SK-N-SH (cell line): ENCODE data around the gene PGK2. TPM values are rescaled to one million over a fixed set of nuclear protein-coding genes. Genes with fewer than 3 reads are reported as not detected.

Experiments used
- CTCF ChIA-PET: fragments of 300-600, 350-600 bp; formaldehyde crosslinking; extraction: SDS; loops from one replicate; lab custom pipeline; 2021; lab: Yijun Ruan, JAX
- POLR2A ChIA-PET: fragments of 350-600 bp; sonication (Branson Sonifier 250); formaldehyde crosslinking; extraction: SDS; loops from one replicate; lab custom pipeline; 2020; ENCODE audit warnings: antibody characterized with exemption, inconsistent platforms; lab: Yijun Ruan, JAX
- DNase-seq: peaks from one replicate; pipeline ENCODE4 v3.0.0; 2012
- H2AFZ ChIP-seq: fragments of 200-600 bp; sonication (generic); 2 replicates; pipeline ENCODE4 v1.8.1; 2016; ENCODE audit warnings: antibody characterized with exemption, mild to moderate bottlenecking, low read depth
- H3F3A ChIP-seq: fragments of 200-600 bp; sonication (generic); replicated peaks from 2 replicates; pipeline ENCODE3; 2016; ENCODE audit warnings: antibody characterized with exemption, mild to moderate bottlenecking; ENCODE audit not compliant: insufficient read depth
- H3K27ac ChIP-seq, 2 experiments: fragments of 200-500 bp in 1 of 2; fragments of 200-600 bp in 1 of 2; sonication (Bioruptor generic) in 1 of 2; sonication (generic), shearing (Covaris generic) in 1 of 2; 2 replicates each; pipeline versions ENCODE4 v1.5.1 to v1.6.1; 2014 to 2016; ENCODE audit warnings: low read depth in 2 of 2, inconsistent platforms in 1 of 2, low read length in 1 of 2, mild to moderate bottlenecking in 1 of 2, mixed read lengths in 1 of 2
- H3K27me3 ChIP-seq: fragments of 200-600 bp; sonication (generic), shearing (Covaris generic); 2 replicates; pipeline ENCODE4 v1.6.1; 2016; ENCODE audit warnings: mixed run types; ENCODE audit not compliant: insufficient read depth
- H3K36me3 ChIP-seq, 2 experiments: fragments of 200-500 bp in 1 of 2; fragments of 200-600 bp in 1 of 2; sonication (Bioruptor generic) in 1 of 2; sonication (generic) in 1 of 2; replicated peaks in 1 of 2; 2 replicates each; pipeline versions ENCODE3 to v1.5.1; 2014 to 2016; ENCODE audit warnings: low read length in 1 of 2, mild to moderate bottlenecking in 1 of 2; ENCODE audit not compliant: insufficient read depth in 2 of 2, control insufficient read depth in 1 of 2
- H3K4me1 ChIP-seq, 2 experiments: fragments of 200-500 bp in 1 of 2; fragments of 200-600 bp in 1 of 2; sonication (Bioruptor generic) in 1 of 2; sonication (generic), shearing (Covaris generic) in 1 of 2; 2 replicates each; pipeline versions ENCODE4 v1.5.1 to v1.6.1; 2014 to 2016; ENCODE audit warnings: low read depth in 1 of 2, low read length in 1 of 2, mixed run types in 1 of 2; ENCODE audit not compliant: insufficient read depth in 2 of 2, control insufficient read depth in 1 of 2
- H3K4me2 ChIP-seq: fragments of 200-600 bp; sonication (generic), shearing (Covaris generic); 2 replicates; pipeline ENCODE4 v1.6.1; 2017; ENCODE audit warnings: mixed run types
- H3K4me3 ChIP-seq, 2 experiments: fragments of 200-500 bp in 1 of 2; fragments of 200-600 bp in 1 of 2; sonication (Bioruptor generic) in 1 of 2; sonication (generic), shearing (Covaris generic) in 1 of 2; 2 replicates each; pipeline versions ENCODE4 v1.5.1 to v1.8.1; 2014 to 2016; ENCODE audit warnings: low read depth in 2 of 2, inconsistent platforms in 1 of 2, low read length in 1 of 2, mild to moderate bottlenecking in 1 of 2, mixed read lengths in 1 of 2, moderate library complexity in 1 of 2
- H3K79me2 ChIP-seq: fragments of 200-600 bp; sonication (generic); 2 replicates; pipeline ENCODE4 v1.8.1; 2017; ENCODE audit warnings: mild to moderate bottlenecking; ENCODE audit not compliant: insufficient read depth
- H3K9ac ChIP-seq: fragments of 200-600 bp; sonication (generic); 2 replicates; pipeline ENCODE4 v1.6.1; 2017; ENCODE audit warnings: mixed run types
- H3K9me2 ChIP-seq: fragments of 200-600 bp; sonication (generic); 2 replicates; pipeline ENCODE4 v1.6.1; 2017; ENCODE audit warnings: mixed run types
- H3K9me3 ChIP-seq: fragments of 200-600 bp; sonication (generic); 2 replicates; pipeline ENCODE4 v1.6.1; 2017; ENCODE audit warnings: mixed run types, mild to moderate bottlenecking, moderate library complexity
- H4K20me1 ChIP-seq: fragments of 200-600 bp; sonication (generic); 2 replicates; pipeline ENCODE4 v1.6.1; 2017; ENCODE audit warnings: mild to moderate bottlenecking, mixed run types; ENCODE audit not compliant: insufficient read depth
- CTCF ChIP-seq: fragments of 200-600 bp; sonication (generic); IDR thresholded peaks from 2 replicates; pipeline ENCODE4 v1.6.1; 2017; ENCODE audit warnings: antibody characterized with exemption, mild to moderate bottlenecking, moderate library complexity
- ELF1 ChIP-seq: IDR thresholded peaks from 2 replicates; pipeline ENCODE4 v1.4.0; 2012
- EZH2phosphoT487 ChIP-seq: fragments of 200-600 bp; sonication (generic); IDR thresholded peaks from 2 replicates; pipeline ENCODE4 v1.6.1; 2017; ENCODE audit warnings: low read depth, mixed run types, mild to moderate bottlenecking, antibody characterized with exemption, moderate library complexity, borderline replicate concordance
- FOXJ3 ChIP-seq: sonication (generic); formaldehyde crosslinking; IDR thresholded peaks from 2 replicates; pipeline ENCODE4 v1.5.1; 2020; ENCODE audit warnings: mild to moderate bottlenecking, missing genetic modification reagents
- GATA2 ChIP-seq: sonication (generic); formaldehyde crosslinking; IDR thresholded peaks from 2 replicates; pipeline ENCODE4 v1.5.0; 2020; ENCODE audit warnings: mild to moderate bottlenecking, missing genetic modification reagents
- IRF3 ChIP-seq: fragments of 150-350 bp; IDR thresholded peaks from 2 replicates; pipeline ENCODE4 v1.6.1; 2016; ENCODE audit warnings: mild to moderate bottlenecking, low read depth, low read length
- MAX ChIP-seq: IDR thresholded peaks from 2 replicates; pipeline ENCODE4 v1.4.0; 2012; ENCODE audit warnings: low read depth
- MXI1 ChIP-seq: IDR thresholded peaks from 2 replicates; pipeline ENCODE4 v1.6.1; 2012; ENCODE audit warnings: mild to moderate bottlenecking, low read depth, low read length, improper control_type of control experiment
- NRF1 ChIP-seq: IDR thresholded peaks from 2 replicates; pipeline ENCODE4 v1.6.1; 2012; ENCODE audit warnings: low read depth, mild to moderate bottlenecking, low read length
- PBX3 ChIP-seq: IDR thresholded peaks from 2 replicates; pipeline ENCODE4; 2012
- POLR2AphosphoS5 ChIP-seq: IDR thresholded peaks from 2 replicates; pipeline ENCODE4 v1.6.1; 2012; ENCODE audit warnings: low read depth, low read length
- RFX5 ChIP-seq: IDR thresholded peaks from 2 replicates; pipeline ENCODE4 v1.6.1; 2012; ENCODE audit warnings: mild to moderate bottlenecking, improper control_type of control experiment, low read length
- RXRA ChIP-seq: IDR thresholded peaks from 2 replicates; pipeline ENCODE4 v1.4.0; 2012; ENCODE audit warnings: low read depth, mild to moderate bottlenecking, borderline replicate concordance
- SMC3 ChIP-seq: IDR thresholded peaks from 2 replicates; pipeline ENCODE4 v1.6.1; 2012; ENCODE audit warnings: low read depth, low read length, improper control_type of control experiment
- TAF1 ChIP-seq: IDR thresholded peaks from 2 replicates; pipeline ENCODE4 v1.6.1; 2012; ENCODE audit warnings: low read depth, mild to moderate bottlenecking, low read length, moderate library complexity, borderline replicate concordance
- USF1 ChIP-seq: IDR thresholded peaks from 2 replicates; pipeline ENCODE4 v1.4.0; 2012; ENCODE audit warnings: low read depth, borderline replicate concordance
- USF2 ChIP-seq: fragments of 150-350 bp; IDR thresholded peaks from 2 replicates; pipeline ENCODE4 v1.6.1; 2017; ENCODE audit warnings: antibody characterized with exemption, low read length, low read depth, borderline replicate concordance
- YY1 ChIP-seq: IDR thresholded peaks from 2 replicates; pipeline ENCODE4 v1.4.0; 2012; ENCODE audit warnings: low read depth, mild to moderate bottlenecking
- WGBS: methylation state at CpG from one replicate; pipeline ENCODE4 v1.1.6; 2017; ENCODE audit warnings: low lambda C conversion rate; 5-methylcytosine and 5-hydroxymethylcytosine counted together
- polyA plus RNA-seq, 3 experiments: library from polyadenylated mRNA; depleted of rRNA; stranded (reverse); fragments of >200 nt; gene quantifications; 2 replicates each; pipeline ENCODE4 v1.2.3, GENCODE V29; 2012

Gene PGK2
- polyA plus RNA-seq, 1 of the 3 experiments (the other 2 are of a cell fraction), result not detected

- no peak overlapping the region; a peak in 1 of 4 replicates for H3K4me3 ChIP-seq
- no peaks in the 10 kb centered on the region for H3K4me1 ChIP-seq
- H3K27ac ChIP-seq, result no peak overlapping the region
- H3K4me2 ChIP-seq, result no peak overlapping the region
- H3K9ac ChIP-seq, result no peak overlapping the region
- no peaks in the 10 kb centered on the region for H3K79me2 ChIP-seq
- no peaks in the 10 kb centered on the region for H3K36me3 ChIP-seq
- H3K9me2 ChIP-seq, result no peaks in the 10 kb centered on the region
- ChIA-PET POLR2A (no interaction called here), CTCF (interaction anchor here (0.6 kb wide), 1 partner anchor 92 kb away, joined by 3 read pairs; no protein-coding TSS in a partner anchor)
- H2AFZ ChIP-seq, result no peak overlapping the region
- 4% methylated on average over 2 of the region's 2 CpGs for WGBS
- no peaks in the 10 kb centered on the region for H4K20me1 ChIP-seq
- H3K27me3 ChIP-seq, result peaks cover 6% of the 10 kb centered on the region; the same call in 1 of the 2 replicates
- no peak for TF ChIP-seq RFX5
- no peak for TF ChIP-seq USF2
- TF ChIP-seq ELF1, result no peak
- TF ChIP-seq YY1, result no peak
- TF ChIP-seq RXRA, result no peak
- no peak for TF ChIP-seq CTCF
- no peak for TF ChIP-seq GATA2 (CRISPR knock-in tag)
- no peak for TF ChIP-seq NRF1
- TF ChIP-seq SMC3, result no peak
- no peak for TF ChIP-seq MAX
- TF ChIP-seq FOXJ3 (CRISPR knock-in tag), result no peak
- no peak for TF ChIP-seq EZH2phosphoT487
- TF ChIP-seq PBX3, result no peak
- TF ChIP-seq, all 33 proteins: peak for 0
- Histone ChIP-seq H3F3A (no peaks in the 10 kb centered on the region), H3K9me3 (no peaks in the 10 kb centered on the region)
- no peak for DNase-seq
Measured at GRCh38 chr6:49739423-49739822, 47.7 kb downstream of the PGK2 start.

GRCh38 chr6:49736017-49736508, 51.0 kb downstream of the PGK2 start:
- H3K27ac ChIP-seq, result no peak overlapping the region
- no peaks in the 10 kb centered on the region for H3K9me2 ChIP-seq
- H3K4me3 ChIP-seq, result no peak overlapping the region
- H3K9me3 ChIP-seq, result no peaks in the 10 kb centered on the region
- H3K27me3 ChIP-seq, result peaks cover 6% of the 10 kb centered on the region; the same call in 1 of the 2 replicates
- H4K20me1 ChIP-seq, result no peaks in the 10 kb centered on the region
- no peaks in the 10 kb centered on the region for H3K79me2 ChIP-seq
- DNase-seq, result no peak
- no peak overlapping the region for H2AFZ ChIP-seq
- no peaks in the 10 kb centered on the region for H3K36me3 ChIP-seq
- H3K9ac ChIP-seq, result no peak overlapping the region
- no peaks in the 10 kb centered on the region for H3F3A ChIP-seq
- WGBS, result 6% methylated on average over 4 of the region's 4 CpGs
- ChIA-PET POLR2A (no interaction called here), CTCF (no interaction called here)
- no peak overlapping the region for H3K4me2 ChIP-seq
- H3K4me1 ChIP-seq, result no peaks in the 10 kb centered on the region
- TF ChIP-seq USF1, result no peak
- TF ChIP-seq USF2, result no peak
- TF ChIP-seq GATA2 (CRISPR knock-in tag), result no peak
- no peak for TF ChIP-seq PBX3
- TF ChIP-seq TAF1, result no peak
- no peak for TF ChIP-seq SMC3
- TF ChIP-seq FOXJ3 (CRISPR knock-in tag), result no peak
- TF ChIP-seq IRF3, result no peak
- no peak for TF ChIP-seq MXI1
- no peak for TF ChIP-seq POLR2AphosphoS5
